ENCODE data around the gene C14orf39. TPM values are rescaled to one million over a fixed set of nuclear protein-coding genes. Genes with fewer than 3 reads are reported as not detected.

The C14orf39 gene
- total and polyA plus RNA-seq, 2 of the 13 experiments (the other 11 are each of a cell fraction or from before 2014, with no cell fraction given), result not detected

GRCh38 chr14:60485598-60486251 lies at the start of gene C14orf39 (continued):
- TF ChIP-seq GLI4 (CRISPR knock-in tag; IDR thresholded peaks at IDR 0.05; ENCODE audit: borderline replicate concordance), result no peak
- no peak for TF ChIP-seq KMT2A (CRISPR knock-in tag; IDR thresholded peaks at IDR 0.05)
- TF ChIP-seq ZNF101 (CRISPR knock-in tag; IDR thresholded peaks at IDR 0.05; ENCODE audit: borderline replicate concordance, low read depth), result no peak
- TF ChIP-seq NFIC (IDR thresholded peaks at IDR 0.05; ENCODE audit: low read length), result no peak
- TF ChIP-seq PCBP2 (optimal IDR thresholded peaks at IDR 0.05; ENCODE audit: low read depth, low read length, poor library complexity, severe bottlenecking), result no peak
- TF ChIP-seq ZFP36L1 (CRISPR knock-in tag; IDR thresholded peaks at IDR 0.05), result no peak
- TF ChIP-seq ZBTB34 (CRISPR knock-in tag; IDR thresholded peaks at IDR 0.05), result no peak
- TF ChIP-seq TSC22D2 (CRISPR knock-in tag; IDR thresholded peaks at IDR 0.05; ENCODE audit: borderline replicate concordance), result no peak

GRCh38 chr14:60532442-60532841 lies 46.6 kb upstream of the C14orf39 start:
- in situ Hi-C loops (cut with HindIII; ENCODE audit: extremely low pct_ligation_motif_present, low pct_unique_long_range_greater_than_20kb), result no loop called here

More at GRCh38 chr14:60532442-60532841, 46.6 kb upstream of the C14orf39 start:
- DNase-seq (ENCODE audit: low spot score) (no peak), ATAC-seq (no peak), FAIRE-seq (no peak)
- no TSS peak for BruUV-seq (replicated peaks)
- Histone ChIP-seq H3K4me2 (ENCODE audit: low read depth, low read length) (no peak overlapping the region), H3K27ac (ENCODE audit: extremely low read length, insufficient read depth, low read length) (no peak overlapping the region), H2AFZ (ENCODE audit: low read length) (no peak overlapping the region), H3K36me3 (replicated peaks in 1 of 2; ENCODE audit: control insufficient read depth in 1 of 2, insufficient read depth in 2 of 2, low read length in 2 of 2) (no peaks in the 10 kb centered on the region), H4K20me1 (ENCODE audit: insufficient read depth, low read length) (no peaks in the 10 kb centered on the region), H3K9me3 (ENCODE audit: low read length) (no peaks in the 10 kb centered on the region), H3K27me3 (ENCODE audit: control insufficient read depth in 1 of 2, insufficient read depth in 2 of 2, low read length in 2 of 2) (no peaks in the 10 kb centered on the region; a peak in 3 of 5 replicates), H3K9ac (ENCODE audit: insufficient read depth, low read depth, low read length) (no peak overlapping the region), H3K79me2 (ENCODE audit: insufficient read depth, low read length) (no peaks in the 10 kb centered on the region), H3K4me3 (replicated peaks in 1 of 3; ENCODE audit: insufficient read depth in 1 of 3, low read depth in 2 of 3, low read length in 3 of 3) (no peak overlapping the region), H3K4me1 (ENCODE audit: insufficient read depth, low read length) (no peaks in the 10 kb centered on the region)
- TF ChIP-seq ZNF333 (CRISPR knock-in tag; IDR thresholded peaks at IDR 0.05; ENCODE audit: borderline replicate concordance) (no peak), DNMT3B (CRISPR knock-in tag; conservative IDR thresholded peaks at IDR 0.05) (no peak), HHEX (CRISPR knock-in tag; IDR thresholded peaks at IDR 0.05) (no peak), U2AF2 (IDR thresholded peaks at IDR 0.05; ENCODE audit: low read depth, low read length) (no peak), PTBP1 (IDR thresholded peaks at IDR 0.05; ENCODE audit: low read depth, low read length, poor library complexity, severe bottlenecking) (no peak), ZKSCAN8 (CRISPR knock-in tag; IDR thresholded peaks at IDR 0.05; ENCODE audit: borderline replicate concordance) (no peak), ZNF362 (CRISPR knock-in tag; IDR thresholded peaks at IDR 0.05; ENCODE audit: borderline replicate concordance) (no peak), ISL2 (CRISPR knock-in tag; IDR thresholded peaks at IDR 0.05) (no peak), ZNF619 (CRISPR knock-in tag; IDR thresholded peaks at IDR 0.05) (no peak), AGO2 (optimal IDR thresholded peaks at IDR 0.05; ENCODE audit: low read depth, low read length) (no peak), SNAI1 (CRISPR knock-in tag; IDR thresholded peaks at IDR 0.05; ENCODE audit: borderline replicate concordance) (no peak), MATR3 (CRISPR knock-in tag; IDR thresholded peaks at IDR 0.05) (no peak), NFYC (CRISPR knock-in tag; IDR thresholded peaks at IDR 0.05) (no peak), ZNF614 (CRISPR knock-in tag; IDR thresholded peaks at IDR 0.05; ENCODE audit: borderline replicate concordance) (no peak)
- intact Hi-C loops (cut with micrococcal nuclease; ENCODE audit: unreplicated experiment), result no loop called here
- 3% methylated on average over 3 of the region's 3 CpGs for WGBS (ENCODE audit: low lambda C conversion rate)
- ChIA-PET CTCF (ENCODE audit: low intra/inter-chr PET ratio, low total read pairs) (no interaction called here), POLR2A (no interaction called here)
